ENCODE results near the gene TTI1.

The TTI1 gene

DNA sequence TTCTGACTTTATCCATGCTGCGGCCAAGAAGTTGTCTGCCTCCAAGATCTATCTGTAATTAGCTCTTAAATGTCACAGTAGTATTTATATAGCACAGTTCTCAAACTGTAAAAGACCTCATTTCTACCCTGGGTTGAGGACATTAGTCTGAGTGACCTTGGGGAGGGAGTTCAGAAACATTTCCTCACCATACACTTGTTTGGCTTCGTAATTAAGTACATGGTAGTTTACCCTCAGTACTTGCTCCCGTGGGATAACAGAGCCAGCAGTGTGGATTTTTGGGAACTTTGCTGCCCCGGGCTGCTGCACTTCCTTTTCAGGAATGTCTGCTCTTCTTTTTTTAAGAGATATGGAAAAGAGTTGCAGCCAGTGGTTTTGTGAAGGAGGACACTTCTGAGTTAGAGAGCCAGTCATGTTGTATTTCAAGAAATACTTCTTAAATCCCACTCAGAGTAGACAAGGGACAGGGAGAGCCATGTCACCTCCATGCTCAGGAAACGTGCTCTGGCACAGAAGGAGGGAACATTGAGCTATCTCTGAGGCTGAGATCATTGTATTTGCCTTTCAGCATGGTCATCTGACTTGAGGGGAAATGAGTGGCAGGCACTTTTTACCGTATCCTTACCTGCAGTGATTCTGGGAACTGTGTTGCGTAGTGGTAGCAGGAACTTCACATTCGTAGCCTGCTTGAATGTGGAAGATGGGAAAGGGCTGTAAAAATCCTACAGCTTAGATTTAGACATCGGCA lies 33.9 kb upstream of the TTI1 start:
- 98% methylated on average over 6 to 8 of the region's 9 CpGs for WGBS, 2 experiments (ENCODE audit: insufficient coverage in 2 of 2)
- no peak overlapping the region for H3K4me3 ChIP-seq (ENCODE audit: extremely low read depth, insufficient read depth, low read length, poor library complexity, severe bottlenecking)
- peaks cover 6% of the 10 kb centered on the region for H3K4me1 ChIP-seq (ENCODE audit: control insufficient read depth, insufficient read depth, low read length, poor library complexity, severe bottlenecking)
- peak overlapping the region; percentile 23 for H3K27ac ChIP-seq (ENCODE audit: low read depth, low read length, severe bottlenecking)
- no peaks in the 10 kb centered on the region for H3K9me3 ChIP-seq (ENCODE audit: control insufficient read depth, low read length)
- H3K36me3 ChIP-seq (ENCODE audit: control insufficient read depth, insufficient read depth, low read length) = peaks cover 97% of the 10 kb centered on the region

DNA sequence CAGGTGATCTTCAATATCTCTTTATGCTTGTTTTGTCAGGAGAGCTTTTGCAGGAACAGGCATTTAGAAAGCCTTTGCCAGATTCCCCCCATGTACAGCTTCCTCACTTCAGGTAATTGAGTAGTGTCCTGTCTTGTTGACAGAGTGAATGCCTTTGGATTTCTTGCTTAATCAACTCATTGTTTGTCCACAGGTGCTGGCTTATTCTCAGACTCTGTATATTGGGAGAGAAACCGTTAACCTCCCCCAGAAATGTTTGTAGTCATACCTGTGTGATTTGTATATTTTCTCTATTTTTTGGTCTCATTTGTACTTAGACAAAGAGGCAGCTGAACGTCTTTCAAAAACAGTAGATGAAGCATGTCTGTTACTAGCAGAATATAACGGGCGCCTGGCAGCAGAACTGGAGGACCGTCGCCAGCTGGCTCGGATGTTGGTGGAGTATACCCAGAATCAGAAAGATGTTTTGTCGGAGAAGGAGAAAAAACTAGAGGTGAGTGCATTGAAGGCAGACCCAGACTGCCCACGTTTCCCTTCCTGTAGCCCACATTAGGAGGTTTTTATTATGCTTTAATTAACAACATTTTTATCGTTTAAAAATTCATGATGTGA lies 32.6 kb upstream of the TTI1 start:
- H3K9me3 ChIP-seq (ENCODE audit: control insufficient read depth, low read length) = no peaks in the 10 kb centered on the region
- H3K36me3 ChIP-seq (ENCODE audit: control insufficient read depth, insufficient read depth, low read length) = peaks cover 96% of the 10 kb centered on the region
- WGBS, 2 experiments (ENCODE audit: insufficient coverage in 2 of 2) = 98 to 100% methylated on average over 7 of the region's 10 CpGs
- H3K4me1 ChIP-seq (ENCODE audit: control insufficient read depth, insufficient read depth, low read length, poor library complexity, severe bottlenecking) = peaks cover 7% of the 10 kb centered on the region
- no peak overlapping the region for H3K4me3 ChIP-seq (ENCODE audit: extremely low read depth, insufficient read depth, low read length, poor library complexity, severe bottlenecking)
- H3K27ac ChIP-seq (ENCODE audit: low read depth, low read length, severe bottlenecking) = no peak overlapping the region

DNA sequence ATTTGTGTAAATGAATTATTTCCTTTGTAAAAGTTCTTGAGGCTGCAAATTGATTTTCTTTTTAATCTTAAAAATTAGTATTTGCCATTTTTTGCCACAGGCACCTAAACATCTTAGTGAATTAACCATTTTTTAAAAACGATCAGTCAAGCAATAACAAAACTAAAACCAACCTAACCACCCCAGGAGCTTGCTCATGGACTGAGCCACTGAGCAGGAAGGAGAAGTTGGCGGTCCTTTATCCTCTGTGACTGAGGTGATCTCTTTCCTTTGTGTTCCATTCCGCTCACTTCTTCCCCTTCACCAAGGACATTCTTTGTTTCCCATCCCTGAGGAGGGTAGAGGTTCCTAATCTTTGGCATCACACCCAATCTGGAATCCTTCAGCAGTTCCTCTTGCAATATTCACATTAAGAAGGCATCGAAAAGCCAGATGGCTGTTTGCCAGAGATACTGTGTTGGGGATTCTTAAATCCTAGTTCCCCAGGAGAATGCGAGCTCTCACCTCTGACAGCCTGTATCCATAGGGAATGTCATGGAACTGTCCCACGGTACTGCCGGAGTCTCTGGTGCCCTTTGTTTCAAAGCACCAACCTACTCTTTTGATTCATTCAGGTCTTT lies 30.8 kb upstream of the TTI1 start:
- no peak overlapping the region for H3K27ac ChIP-seq (ENCODE audit: low read depth, low read length, severe bottlenecking)
- no peak overlapping the region for H3K4me3 ChIP-seq (ENCODE audit: extremely low read depth, insufficient read depth, low read length, poor library complexity, severe bottlenecking)
- 90 to 100% methylated on average over 1 to 2 of the region's 7 CpGs for WGBS, 2 experiments (ENCODE audit: insufficient coverage in 2 of 2)
- H3K9me3 ChIP-seq (ENCODE audit: control insufficient read depth, low read length) = peaks cover 4% of the 10 kb centered on the region
- H3K4me1 ChIP-seq (ENCODE audit: control insufficient read depth, insufficient read depth, low read length, poor library complexity, severe bottlenecking) = peaks cover 16% of the 10 kb centered on the region
- peaks cover 95% of the 10 kb centered on the region for H3K36me3 ChIP-seq (ENCODE audit: control insufficient read depth, insufficient read depth, low read length)

DNA sequence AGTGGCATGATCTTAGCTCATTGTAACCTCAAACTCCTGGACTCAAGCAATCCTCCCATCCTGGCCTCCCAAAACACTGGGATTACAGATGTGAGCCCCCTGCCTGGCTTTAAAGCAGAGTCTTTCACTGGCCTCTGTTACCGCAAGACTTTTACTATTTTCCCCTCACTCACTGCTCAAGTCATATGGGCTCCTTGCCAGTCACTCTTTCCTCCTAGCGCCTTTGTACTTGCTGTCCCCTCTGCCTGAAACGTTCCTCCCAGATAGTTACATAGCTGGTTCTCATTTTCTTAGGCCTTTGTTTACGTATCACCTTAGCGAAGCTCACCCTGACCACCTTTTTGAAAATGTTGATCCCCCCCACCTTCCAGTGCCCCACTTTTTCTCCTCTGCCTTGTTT lies 29.6 kb upstream of the TTI1 start:
- Histone ChIP-seq H3K36me3 (ENCODE audit: control insufficient read depth, insufficient read depth, low read length) (peaks cover 95% of the 10 kb centered on the region), H3K27ac (ENCODE audit: low read depth, low read length, severe bottlenecking) (no peak overlapping the region), H3K9me3 (ENCODE audit: control insufficient read depth, low read length) (peaks cover 4% of the 10 kb centered on the region), H3K4me3 (ENCODE audit: extremely low read depth, insufficient read depth, low read length, poor library complexity, severe bottlenecking) (no peak overlapping the region), H3K4me1 (ENCODE audit: control insufficient read depth, insufficient read depth, low read length, poor library complexity, severe bottlenecking) (peaks cover 16% of the 10 kb centered on the region)
- 93 to 94% methylated on average over 3 to 5 of the region's 5 CpGs for WGBS, 2 experiments (ENCODE audit: insufficient coverage in 2 of 2)

DNA sequence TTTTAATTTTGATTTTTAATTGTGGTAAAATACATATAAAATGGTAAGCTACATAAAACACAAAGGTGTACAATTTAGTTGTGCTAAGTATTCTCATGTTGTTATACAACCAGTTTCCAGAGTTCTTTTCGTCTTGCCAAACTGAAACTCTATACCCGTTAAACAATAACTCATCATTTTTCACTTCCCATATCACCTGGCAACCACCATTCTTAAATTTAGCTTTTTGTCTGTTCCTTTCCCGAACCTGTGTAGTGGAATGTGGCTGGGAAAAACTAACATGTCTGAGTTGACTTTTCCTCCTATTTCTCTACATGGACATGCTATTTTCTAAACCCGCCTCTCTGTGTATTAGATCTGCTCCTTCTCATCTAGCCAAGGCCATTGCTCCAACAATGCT lies 27.9 kb upstream of the TTI1 start:
- H3K36me3 ChIP-seq (ENCODE audit: control insufficient read depth, insufficient read depth, low read length) = peaks cover 81% of the 10 kb centered on the region
- H3K27ac ChIP-seq (ENCODE audit: low read depth, low read length, severe bottlenecking) = no peak overlapping the region
- peaks cover 4% of the 10 kb centered on the region for H3K9me3 ChIP-seq (ENCODE audit: control insufficient read depth, low read length)
- 97 to 100% methylated on average over 1 to 3 of the region's 4 CpGs for WGBS, 2 experiments (ENCODE audit: insufficient coverage in 2 of 2)
- peaks cover 10% of the 10 kb centered on the region for H3K4me1 ChIP-seq (ENCODE audit: control insufficient read depth, insufficient read depth, low read length, poor library complexity, severe bottlenecking)
- H3K4me3 ChIP-seq (ENCODE audit: extremely low read depth, insufficient read depth, low read length, poor library complexity, severe bottlenecking) = no peak overlapping the region

DNA sequence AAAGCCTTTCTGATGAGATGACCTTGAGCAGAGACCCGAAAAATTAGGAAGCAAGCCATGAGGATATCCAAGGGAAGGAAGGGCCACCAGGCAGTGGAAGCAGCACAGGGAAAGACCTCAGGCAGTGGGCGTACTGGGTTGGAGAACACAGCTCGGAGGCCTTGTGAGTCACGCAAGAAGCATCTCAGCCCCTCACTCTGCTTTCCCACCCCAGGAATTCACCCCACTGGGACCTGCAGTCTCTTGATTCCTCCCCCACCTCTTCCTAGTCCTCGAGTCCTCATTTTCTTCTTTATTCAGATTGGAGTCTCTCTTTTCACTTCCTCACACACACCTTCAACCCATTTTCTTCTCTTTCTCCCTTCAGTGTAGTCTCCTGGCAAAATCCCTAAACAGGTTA lies 27.3 kb upstream of the TTI1 start:
- H3K4me1 ChIP-seq (ENCODE audit: control insufficient read depth, insufficient read depth, low read length, poor library complexity, severe bottlenecking) = peaks cover 10% of the 10 kb centered on the region
- H3K4me3 ChIP-seq (ENCODE audit: extremely low read depth, insufficient read depth, low read length, poor library complexity, severe bottlenecking) = no peak overlapping the region
- H3K27ac ChIP-seq (ENCODE audit: low read depth, low read length, severe bottlenecking) = peak overlapping the region; percentile 64
- 56 to 69% methylated on average over 5 of the region's 5 CpGs for WGBS, 2 experiments (ENCODE audit: insufficient coverage in 2 of 2)
- H3K36me3 ChIP-seq (ENCODE audit: control insufficient read depth, insufficient read depth, low read length) = peaks cover 75% of the 10 kb centered on the region
- H3K9me3 ChIP-seq (ENCODE audit: control insufficient read depth, low read length) = peaks cover 4% of the 10 kb centered on the region

DNA sequence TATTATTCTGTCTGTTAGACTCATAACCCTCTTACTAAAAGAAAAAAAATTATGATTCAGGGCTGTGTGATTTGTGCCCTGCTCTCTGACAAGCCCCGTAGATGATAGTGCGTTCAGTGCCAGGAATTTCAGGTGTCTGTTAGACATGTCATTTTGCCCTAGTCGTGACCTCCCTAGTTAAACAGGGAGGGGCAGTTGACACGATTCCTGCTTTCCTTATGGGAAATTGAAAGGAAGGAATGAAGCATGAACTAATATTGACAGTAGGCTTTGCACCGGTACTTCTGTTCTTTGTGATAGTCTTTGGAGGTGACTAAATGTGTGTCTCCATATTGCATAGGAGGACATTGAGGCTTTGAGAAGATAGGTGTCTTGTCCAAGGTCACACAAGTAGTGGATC lies 26.6 kb upstream of the TTI1 start:
- 92 to 93% methylated on average over 4 to 5 of the region's 5 CpGs for WGBS, 2 experiments (ENCODE audit: insufficient coverage in 2 of 2)
- peaks cover 69% of the 10 kb centered on the region for H3K36me3 ChIP-seq (ENCODE audit: control insufficient read depth, insufficient read depth, low read length)

DNA sequence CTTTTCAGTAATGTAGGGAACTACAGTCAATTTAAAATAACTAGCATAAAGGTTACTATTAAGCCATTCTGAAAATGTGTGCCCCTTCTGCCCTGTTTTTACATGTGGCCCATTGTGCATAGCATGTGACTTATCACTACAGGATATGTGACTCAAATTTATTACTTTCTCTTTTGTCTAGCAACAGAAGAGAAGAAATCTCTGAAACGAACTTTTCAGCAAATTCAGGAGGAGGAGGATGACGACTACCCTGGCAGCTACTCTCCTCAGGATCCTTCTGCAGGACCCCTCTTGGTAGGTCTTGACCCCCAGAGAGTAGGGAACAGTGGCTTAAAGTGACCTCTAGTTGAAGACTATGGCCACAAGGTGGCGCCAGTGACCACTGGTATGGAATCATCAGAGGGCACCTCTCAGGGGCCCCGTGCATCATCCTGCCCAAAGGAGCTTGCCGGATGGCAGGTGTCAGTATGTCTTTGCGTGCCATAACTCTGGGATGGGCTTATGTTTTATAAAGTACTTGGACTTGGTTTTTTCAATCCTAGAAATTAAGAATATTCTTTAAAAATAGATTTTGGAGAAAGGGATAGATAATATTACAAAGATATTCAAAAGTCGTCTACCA lies 24.2 kb upstream of the TTI1 start:
- 0% methylated on average over 1 to 2 of the region's 7 CpGs for WGBS, 2 experiments (ENCODE audit: insufficient coverage in 2 of 2)
- Histone ChIP-seq H3K4me3 (ENCODE audit: extremely low read depth, insufficient read depth, low read length, poor library complexity, severe bottlenecking) (no peak overlapping the region), H3K36me3 (ENCODE audit: control insufficient read depth, insufficient read depth, low read length) (peaks cover 60% of the 10 kb centered on the region), H3K9me3 (ENCODE audit: control insufficient read depth, low read length) (peaks cover 4% of the 10 kb centered on the region), H3K4me1 (ENCODE audit: control insufficient read depth, insufficient read depth, low read length, poor library complexity, severe bottlenecking) (peaks cover 10% of the 10 kb centered on the region), H3K27ac (ENCODE audit: low read depth, low read length, severe bottlenecking) (no peak overlapping the region)

More for the DNA sequence above, 26.6 kb upstream of the TTI1 start:
- H3K4me3 ChIP-seq (ENCODE audit: extremely low read depth, insufficient read depth, low read length, poor library complexity, severe bottlenecking) = no peak overlapping the region
- peaks cover 4% of the 10 kb centered on the region for H3K9me3 ChIP-seq (ENCODE audit: control insufficient read depth, low read length)
- H3K4me1 ChIP-seq (ENCODE audit: control insufficient read depth, insufficient read depth, low read length, poor library complexity, severe bottlenecking) = peaks cover 10% of the 10 kb centered on the region
- no peak overlapping the region for H3K27ac ChIP-seq (ENCODE audit: low read depth, low read length, severe bottlenecking)

DNA sequence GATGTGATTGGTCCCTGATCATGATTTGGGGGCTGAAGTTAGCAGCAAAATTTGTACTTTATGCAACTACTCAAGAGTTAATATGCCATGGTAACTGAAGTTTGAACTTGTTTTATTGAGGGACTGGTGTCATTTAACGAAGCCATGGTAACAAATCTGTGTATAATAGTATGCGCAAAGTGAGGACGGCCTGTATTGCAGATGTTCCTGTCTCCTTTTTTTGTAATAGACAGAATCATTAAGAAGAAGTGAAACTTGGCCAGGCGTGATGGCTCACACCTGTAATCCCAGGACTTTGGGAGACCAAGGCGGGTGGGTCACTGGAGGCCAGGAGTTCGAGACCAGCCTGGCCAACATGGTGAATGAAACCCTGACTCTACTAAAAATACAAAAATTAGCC lies 22.6 kb upstream of the TTI1 start:
- no peak overlapping the region for H3K4me3 ChIP-seq (ENCODE audit: extremely low read depth, insufficient read depth, low read length, poor library complexity, severe bottlenecking)
- H3K36me3 ChIP-seq (ENCODE audit: control insufficient read depth, insufficient read depth, low read length) = peaks cover 58% of the 10 kb centered on the region
- peaks cover 4% of the 10 kb centered on the region for H3K9me3 ChIP-seq (ENCODE audit: control insufficient read depth, low read length)
- H3K27ac ChIP-seq (ENCODE audit: low read depth, low read length, severe bottlenecking) = no peak overlapping the region
- H3K4me1 ChIP-seq (ENCODE audit: control insufficient read depth, insufficient read depth, low read length, poor library complexity, severe bottlenecking) = peaks cover 17% of the 10 kb centered on the region
- WGBS, 2 experiments (ENCODE audit: insufficient coverage in 2 of 2) = 93 to 95% methylated on average over 5 of the region's 6 CpGs

DNA sequence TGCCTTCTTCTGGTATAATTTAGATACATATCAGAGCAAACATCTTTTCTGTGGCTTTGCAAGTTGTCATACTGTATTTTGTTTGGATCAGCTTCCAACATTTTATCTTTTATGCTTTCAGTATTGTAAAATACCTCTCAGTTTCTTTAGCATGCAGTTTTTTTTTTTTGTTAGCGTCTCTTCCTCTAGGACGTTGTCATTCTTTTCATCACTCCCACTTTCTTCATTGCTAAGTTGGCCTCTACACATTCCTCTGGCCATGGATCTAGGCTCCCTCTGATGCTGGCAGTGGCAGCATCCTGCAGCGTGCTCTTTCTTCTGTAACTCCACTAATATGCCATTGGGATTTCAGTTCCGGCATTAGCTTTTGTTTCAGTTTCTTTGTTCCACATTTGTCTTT lies 22.0 kb upstream of the TTI1 start:
- H3K4me1 ChIP-seq (ENCODE audit: control insufficient read depth, insufficient read depth, low read length, poor library complexity, severe bottlenecking) = peaks cover 17% of the 10 kb centered on the region
- peaks cover 3% of the 10 kb centered on the region for H3K9me3 ChIP-seq (ENCODE audit: control insufficient read depth, low read length)
- H3K36me3 ChIP-seq (ENCODE audit: control insufficient read depth, insufficient read depth, low read length) = peaks cover 59% of the 10 kb centered on the region
- H3K27ac ChIP-seq (ENCODE audit: low read depth, low read length, severe bottlenecking) = no peak overlapping the region
- 73 to 75% methylated on average over 4 of the region's 4 CpGs for WGBS, 2 experiments (ENCODE audit: insufficient coverage in 2 of 2)
- H3K4me3 ChIP-seq (ENCODE audit: extremely low read depth, insufficient read depth, low read length, poor library complexity, severe bottlenecking) = no peak overlapping the region

Data from mesodermal cell (in vitro differentiated cells).